Left lobe of liver (tissue), 2 donors: ENCODE data around the gene BCL2L11. TPM values are rescaled to one million over a fixed set of nuclear protein-coding genes. Genes with fewer than 3 reads are reported as not detected.
"Not testable (repeated sequence)": the region's sequence is repeated elsewhere in the genome, so short reads cannot be mapped to it uniquely, and the experiment has no call there.

Experiments used
- ATAC-seq: fragments of 200-7000 bp; cut with Tn5 transposase; one replicate; pipeline ENCODE4 v1.9.1; 2020; ENCODE audit warnings: mild to moderate bottlenecking, moderate library complexity
- DNase-seq: peaks from one replicate; pipeline ENCODE4 v3.0.0-alpha.2; 2020; ENCODE audit warnings: low spot score
- total RNA-seq: library from RNA; stranded (reverse); gene quantifications from one replicate; pipeline ENCODE4 v1.2.1, GENCODE V29; 2021
- donor health status: DM: no; HTN: no; CAD: no; lungs with moderate emphysema.
- donor health status: DM: no; HTN: yes; CAD: no.

BCL2L11 gene, protein sequence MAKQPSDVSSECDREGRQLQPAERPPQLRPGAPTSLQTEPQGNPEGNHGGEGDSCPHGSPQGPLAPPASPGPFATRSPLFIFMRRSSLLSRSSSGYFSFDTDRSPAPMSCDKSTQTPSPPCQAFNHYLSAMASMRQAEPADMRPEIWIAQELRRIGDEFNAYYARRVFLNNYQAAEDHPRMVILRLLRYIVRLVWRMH
- total RNA-seq, result 9.1 TPM

DNA sequence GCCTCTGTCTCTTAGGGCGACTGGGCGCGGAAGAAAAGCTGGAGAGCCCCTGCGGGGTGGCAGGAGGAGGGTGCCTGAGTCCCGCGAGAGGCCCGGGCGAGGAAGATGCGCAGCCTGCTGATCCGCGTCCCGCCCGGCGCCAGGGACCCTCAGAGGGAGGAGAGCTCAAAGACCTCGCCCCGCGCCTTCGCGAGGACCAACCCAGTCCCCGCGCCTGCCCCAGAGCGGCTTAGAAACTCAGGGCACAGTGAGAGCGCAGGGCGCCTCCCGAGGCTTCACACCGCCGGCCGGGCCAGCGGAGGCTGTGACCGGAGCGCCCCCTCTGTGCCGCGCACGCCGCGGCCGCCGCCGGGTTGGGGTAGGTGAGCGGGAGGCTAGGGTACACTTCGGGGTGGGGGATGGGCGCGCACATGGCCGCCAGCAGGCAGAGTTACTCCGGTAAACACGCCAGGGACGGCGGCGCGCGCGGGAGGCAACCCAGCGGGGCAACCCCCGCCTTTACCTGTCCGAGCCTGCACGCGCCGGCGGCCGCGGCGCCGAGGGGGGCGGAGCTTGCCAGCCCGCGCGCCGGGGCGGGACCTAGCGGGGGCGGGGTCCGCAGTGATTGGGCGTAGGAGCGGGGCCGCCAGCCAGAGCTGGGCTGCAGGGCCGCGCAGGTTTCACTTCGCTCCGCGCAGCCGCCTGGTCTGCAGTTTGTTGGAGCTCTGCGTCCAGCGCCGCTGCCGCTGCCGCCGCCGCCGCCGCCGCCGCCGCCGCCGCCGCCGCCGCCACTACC, at the start of gene BCL2L11:
Gene BCL2L11 (plus strand): TSS at position 662 of the 775 bp plus-strand sequence. CDS start 2,832 bp downstream, outside the sequence.
- peak; percentile 98 for DNase-seq
- ATAC-seq, result peak; percentile 72

DNA sequence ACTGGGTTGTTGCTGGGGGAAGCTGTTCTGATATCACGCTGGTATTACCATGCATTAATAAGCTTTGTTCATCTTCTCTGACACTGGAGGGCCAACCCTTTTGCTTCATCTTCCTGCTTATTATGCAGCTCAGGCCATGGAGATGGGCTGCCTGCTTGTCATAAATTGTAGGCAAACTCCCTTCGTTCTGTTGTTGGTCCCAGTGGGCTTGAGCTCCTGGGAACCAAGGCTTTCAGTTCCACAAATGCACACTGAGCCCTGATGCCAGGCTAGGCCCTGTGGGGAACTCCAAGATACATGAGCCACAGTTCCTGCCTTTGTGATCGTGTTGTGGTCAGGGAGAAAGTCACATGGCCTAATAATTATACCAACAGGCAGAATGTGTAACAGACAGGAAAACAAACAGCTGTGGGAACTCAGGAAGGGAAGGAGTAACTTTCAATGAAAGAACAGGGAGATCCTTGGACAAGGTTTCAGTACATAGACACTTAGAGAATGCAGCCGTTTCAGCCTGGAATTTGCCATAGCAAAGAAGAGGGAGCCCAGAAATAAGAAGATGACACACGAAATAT, 49.0 kb upstream of the BCL2L11 start:
- ATAC-seq, result no peak

DNA sequence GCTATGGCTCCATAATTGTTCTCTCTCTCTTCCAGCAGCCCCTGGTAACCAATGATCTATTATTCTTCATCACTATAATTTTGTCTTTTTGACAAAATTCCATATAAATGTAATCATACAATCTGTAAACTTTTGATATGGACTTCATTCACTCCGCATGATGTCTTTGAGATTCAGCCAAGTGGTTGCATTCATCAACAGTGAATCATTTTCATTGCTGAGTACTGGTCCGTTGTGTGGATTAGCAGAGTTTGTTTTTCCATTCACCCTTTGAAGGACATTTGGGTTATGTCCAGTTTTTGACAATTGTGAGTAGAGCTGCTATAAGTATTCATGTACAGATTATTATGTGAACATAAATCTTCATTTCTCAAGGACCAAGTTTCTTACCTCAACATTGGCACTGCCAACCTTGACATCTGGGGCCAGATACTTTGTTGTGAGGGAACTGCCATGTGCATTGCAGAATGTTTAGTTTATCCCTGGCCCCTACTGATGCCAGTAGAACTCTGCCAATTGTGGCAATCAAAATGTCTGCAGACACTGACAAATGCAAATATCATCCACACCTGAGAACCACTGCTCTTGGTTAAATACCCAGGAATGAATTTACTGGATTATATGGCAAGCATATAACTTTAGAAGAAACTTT, 48.4 kb upstream of the BCL2L11 start:
- ATAC-seq, result no peak
- DNase-seq, result no peak

More for the DNA sequence above, 49.0 kb upstream of the BCL2L11 start:
- DNase-seq, result no peak

DNA sequence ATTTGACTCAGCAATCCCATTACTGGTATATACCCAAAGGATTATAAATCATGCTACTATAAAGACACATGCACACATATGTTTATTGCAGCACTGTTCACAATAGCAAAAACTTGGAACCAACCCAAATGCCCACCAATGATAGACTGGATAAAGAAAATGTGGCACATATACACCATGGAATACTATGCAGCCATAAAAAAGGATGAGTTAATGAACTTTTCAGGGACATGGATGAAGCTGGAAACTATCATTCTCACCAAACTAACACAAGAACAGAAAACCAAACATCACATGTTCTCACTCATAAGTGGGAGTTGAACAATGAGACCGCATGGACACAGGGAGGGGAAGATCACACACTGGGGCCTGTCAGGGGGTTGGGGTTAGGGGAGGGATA, 38.1 kb upstream of the BCL2L11 start:
- ATAC-seq, result not testable (repeated sequence)

DNA sequence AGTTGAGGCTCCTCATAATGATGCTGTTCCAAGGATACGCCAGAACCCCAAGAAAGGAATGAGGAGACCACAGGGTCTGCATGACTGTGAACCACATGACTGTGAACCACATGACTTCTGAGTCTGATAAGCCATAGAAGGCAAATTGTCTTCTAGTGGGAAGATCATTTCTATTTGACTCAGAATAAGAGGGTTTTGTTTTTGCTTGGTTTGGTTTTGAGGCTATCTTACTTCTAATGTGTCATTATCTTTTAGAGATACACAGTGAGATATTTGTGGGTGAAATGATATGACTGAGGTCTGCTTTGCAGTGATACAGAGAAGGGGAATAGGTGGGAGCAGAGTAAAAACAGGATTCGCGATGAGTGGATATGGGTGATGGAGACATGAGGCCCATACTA, 28.9 kb upstream of the BCL2L11 start:
- DNase-seq (no peak), ATAC-seq (no peak)

More for the DNA sequence above, 38.1 kb upstream of the BCL2L11 start:
- not testable (repeated sequence) for DNase-seq

DNA sequence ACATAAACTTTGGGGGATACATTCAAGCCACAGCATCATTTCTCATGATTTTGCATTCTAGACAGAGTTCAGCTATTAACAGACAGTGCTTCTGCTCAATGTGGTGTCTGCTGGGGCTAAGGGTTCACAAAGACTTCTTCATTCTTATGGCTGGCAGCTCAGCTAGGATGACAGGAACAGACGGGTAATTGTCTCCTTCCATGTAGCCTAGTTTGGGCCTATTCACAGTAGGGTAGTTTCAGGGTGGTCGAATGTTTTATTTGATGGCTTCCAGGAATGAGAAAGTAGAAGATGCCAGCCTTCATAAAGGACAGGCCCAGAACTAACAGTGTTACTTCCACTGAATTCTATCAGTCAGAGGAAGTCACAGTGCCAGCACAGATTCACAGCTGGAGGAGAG, 26.0 kb upstream of the BCL2L11 start:
- no peak for ATAC-seq
- DNase-seq, result no peak

DNA sequence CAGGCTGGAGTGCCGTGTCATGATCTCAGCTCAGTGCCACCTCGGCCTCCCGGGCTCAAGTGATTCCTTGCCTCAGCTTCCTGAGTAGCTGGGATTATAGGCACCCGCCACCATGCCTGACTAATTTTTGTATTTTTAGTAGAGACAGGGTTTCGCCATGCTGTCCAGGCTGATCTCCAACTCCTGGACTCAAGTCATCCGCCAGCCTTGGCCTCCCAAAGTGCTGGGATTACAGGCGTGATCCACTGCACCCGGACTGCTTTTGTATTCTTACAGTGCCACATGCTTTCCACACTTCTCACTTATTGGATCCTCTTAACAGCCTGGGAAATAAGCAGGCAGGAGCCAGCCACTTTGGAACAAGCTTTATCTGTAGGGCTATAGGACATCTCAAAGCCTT, 25.3 kb upstream of the BCL2L11 start:
- ATAC-seq (no peak), DNase-seq (no peak)

DNA sequence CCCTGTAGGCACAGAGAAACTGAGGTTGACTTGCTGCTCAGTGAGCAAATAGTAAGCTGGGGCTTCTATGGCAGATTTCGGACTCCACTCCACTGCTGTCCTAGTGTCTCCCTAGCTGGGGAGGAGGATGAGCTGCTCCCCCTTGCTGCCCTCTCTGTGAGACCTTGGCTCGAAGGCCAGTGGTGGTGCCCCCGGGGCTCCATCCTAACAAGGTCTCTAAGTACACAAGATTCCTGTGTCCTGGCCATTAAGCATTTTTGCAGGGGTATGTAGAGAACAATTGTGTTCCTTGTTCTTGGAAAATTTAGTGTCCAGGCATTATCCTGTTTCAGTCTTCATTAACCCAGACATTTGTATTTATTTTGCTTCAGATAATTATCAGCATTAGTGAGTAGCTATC, 21.3 kb upstream of the BCL2L11 start:
- ATAC-seq (no peak), DNase-seq (no peak)

DNA sequence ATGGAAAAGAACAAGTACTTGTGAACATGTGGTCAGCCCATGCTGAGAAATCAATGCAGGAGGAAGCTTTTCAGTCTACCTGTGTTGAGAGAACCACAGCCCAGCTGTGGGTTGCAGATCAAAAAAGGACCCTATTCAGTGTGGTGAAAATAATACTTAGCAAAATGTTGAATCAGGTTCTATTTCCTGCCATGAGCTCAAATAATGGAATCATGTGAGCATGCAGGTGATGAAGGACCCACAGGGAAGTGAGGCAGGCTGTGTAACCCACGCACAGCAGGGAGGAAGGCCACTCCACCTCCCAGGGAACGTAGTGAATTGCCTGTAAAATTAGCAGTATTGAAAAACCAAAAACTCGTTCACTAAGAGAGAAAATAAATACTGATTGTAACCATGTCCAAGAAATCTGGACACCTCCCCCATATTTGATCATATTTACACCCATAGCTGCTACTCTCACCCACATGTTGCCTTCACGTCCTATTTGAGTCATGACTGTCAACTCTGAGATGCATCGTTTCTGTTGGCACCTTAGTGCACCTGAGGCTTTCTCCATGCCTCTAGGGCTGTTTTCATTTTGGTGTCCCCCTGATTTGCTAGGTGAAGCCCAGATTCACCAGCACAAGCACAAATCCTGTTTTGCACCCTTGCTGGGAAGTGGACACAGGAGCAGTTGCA, 20.5 kb upstream of the BCL2L11 start:
- no peak for ATAC-seq
- DNase-seq, result no peak

DNA sequence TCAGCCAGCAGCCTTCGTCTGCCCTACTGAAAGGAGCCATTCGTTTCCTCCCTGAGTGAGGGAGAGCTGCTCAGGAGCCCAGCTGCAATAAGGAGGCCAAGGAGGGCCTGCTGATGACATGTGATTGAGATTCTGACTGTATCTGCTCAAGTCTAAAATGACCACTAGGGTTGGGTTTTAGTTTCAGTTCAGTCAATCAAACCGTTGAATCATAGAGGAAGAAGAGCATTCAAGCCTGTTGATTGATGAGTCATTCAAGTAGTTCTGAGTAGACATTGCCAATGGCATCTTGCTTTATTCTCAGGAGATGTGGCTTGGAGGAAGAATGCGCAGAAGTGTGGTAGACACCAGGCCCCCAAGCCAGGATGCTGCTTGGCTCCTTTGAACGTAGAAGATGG, 19.9 kb upstream of the BCL2L11 start:
- DNase-seq (no peak), ATAC-seq (no peak)

DNA sequence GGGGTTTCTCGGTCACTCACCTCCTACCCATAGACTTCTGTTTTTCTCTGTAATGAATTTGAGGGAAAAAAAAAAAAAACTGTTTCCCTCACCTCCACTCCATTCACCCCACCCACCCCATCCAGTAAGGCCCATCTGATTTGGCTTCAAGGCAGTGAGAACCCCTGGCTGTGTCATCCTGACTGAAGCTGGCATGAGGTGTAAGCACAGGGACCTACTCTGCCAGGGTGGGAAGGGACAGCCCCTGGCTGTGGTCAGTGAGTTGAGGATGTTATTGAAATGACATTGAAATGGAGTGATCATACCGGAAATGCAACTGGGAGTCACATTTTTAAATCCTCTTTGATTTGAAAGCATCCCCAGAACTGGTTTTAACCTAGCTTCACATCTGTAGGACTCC, 19.1 kb upstream of the BCL2L11 start:
- no peak for ATAC-seq
- no peak for DNase-seq

DNA sequence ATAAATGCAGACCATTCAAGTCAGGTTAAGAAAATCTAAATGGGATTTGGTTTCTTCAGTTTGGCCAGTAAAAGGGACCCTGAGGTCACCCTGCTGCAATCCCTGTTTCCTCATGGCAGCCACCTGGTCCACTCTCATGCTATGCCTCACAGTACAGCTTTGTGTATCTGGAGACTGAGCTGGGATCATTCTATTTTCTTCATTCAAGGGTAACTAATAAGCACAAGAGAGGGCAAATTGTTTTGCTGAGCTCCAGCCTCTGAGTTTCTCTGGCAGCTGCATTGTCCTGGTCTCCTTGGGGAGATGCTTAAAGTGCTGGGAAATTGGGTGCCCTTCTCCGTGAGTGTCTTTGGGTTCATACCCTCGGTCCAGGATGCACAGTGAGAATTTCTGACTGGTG, 18.5 kb upstream of the BCL2L11 start:
- ATAC-seq (no peak), DNase-seq (no peak)

DNA sequence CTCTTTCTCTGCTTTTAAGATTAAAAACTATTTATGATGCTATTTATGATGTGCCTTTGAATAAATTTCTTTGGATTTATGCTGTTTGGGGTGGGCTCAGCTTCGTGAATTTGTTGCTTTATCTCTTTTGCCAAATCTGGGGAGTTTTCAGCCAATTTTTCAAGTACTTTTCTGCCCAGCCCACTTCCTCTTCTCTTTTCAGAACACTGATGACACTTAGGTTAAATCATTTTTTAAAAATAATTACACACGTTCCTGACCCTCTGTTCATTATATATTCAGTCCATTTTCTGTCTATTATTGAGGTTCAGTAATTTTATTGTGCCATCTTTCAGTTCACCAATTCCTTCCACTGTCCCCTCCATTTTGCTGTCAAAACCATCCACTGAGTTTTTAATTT, 14.8 kb upstream of the BCL2L11 start:
- ATAC-seq (no peak), DNase-seq (no peak)

DNA sequence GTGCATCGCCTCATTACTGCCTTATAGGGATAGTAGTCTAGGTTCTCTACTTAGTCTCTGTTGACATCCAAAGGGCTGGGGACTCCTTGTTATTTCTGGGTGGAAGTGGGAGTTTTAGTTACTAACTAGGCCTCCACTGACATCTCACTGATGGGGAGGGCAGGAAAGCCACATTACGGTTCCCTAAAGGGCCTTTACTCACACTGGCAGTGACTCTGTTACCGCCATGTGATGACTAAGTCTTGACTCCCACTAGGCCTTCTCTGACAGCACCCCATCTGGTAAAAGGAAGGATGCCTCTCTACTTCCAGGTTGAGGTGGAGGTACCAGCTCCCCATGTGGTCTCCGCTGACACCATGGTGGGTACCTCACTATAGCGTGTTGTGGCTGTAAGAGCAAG, 14.0 kb upstream of the BCL2L11 start:
- DNase-seq (no peak), ATAC-seq (no peak)

DNA sequence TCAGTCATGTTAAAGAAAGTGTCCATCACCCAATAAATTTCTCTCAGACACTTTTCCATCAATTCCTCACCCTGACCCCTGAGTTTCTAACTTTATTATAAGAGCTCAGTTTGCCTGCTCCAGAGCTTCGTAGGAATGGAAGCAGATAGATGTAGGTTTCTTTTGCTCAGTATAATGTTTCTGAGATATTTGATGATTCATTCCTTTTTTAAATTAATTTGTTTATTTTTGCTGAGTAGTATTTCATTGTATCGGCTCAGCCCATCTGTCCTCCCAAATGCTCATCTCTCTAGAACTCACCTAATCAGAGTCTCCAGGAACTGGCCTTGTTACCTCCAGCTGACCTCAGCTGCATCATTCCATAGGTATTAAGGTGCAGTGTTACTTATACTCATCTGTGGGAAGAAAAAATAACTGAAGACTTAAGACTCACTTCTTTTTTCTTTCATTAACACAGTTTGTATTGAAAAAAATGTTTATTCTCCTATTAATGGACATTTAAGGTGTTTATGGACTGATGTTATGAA, 11.9 kb upstream of the BCL2L11 start:
- ATAC-seq (no peak), DNase-seq (no peak)

DNA sequence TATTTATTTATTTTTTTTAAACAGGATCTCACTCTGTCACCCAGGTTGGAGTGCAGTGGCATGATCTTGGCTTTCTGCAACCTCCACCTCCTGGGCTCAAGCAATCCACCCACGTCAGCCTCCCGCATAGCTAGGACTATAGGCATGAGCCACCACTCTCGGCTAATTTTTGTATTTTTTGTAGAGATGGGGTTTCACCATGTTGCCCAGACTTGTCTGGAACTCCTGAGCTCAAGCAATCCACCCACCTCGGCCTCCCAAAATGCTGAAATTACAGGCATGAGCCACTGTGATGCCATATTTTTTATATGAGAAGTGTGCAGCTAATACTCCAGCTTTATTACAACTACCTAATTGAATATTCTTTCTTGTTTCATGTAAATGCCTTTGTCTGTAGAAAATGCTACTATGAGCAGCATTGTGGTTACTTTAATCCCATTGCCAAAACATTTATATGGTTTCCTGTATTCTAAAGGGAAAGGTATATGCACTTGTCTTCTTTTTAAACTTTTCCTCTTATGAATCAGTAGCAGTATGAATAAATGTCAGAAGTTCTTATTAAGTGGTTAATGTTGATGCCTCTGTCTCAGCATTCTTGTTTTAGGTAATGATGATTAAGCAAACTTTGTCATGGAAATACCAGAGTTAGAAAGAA, 9.5 kb upstream of the BCL2L11 start:
- no peak for DNase-seq
- no peak for ATAC-seq

DNA sequence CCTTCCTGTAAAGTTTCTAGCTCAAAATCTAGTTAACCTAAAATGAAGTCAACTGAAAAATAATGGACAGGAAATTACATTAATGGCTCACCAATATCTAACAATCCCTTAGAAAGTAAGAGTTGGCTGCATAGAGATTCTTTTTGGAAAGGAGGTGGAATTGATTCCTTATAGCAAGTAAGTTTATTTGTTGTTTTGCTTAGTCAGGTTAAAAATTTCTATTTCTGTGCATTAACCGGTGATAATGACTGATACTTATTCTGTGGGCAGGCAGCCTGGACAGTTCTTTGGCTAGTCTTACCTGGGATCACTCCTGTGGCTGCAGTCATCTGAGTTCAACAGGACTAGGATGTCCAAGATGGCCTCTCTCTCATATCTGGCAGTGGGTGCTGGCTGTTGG, 6.9 kb upstream of the BCL2L11 start:
- ATAC-seq, result no peak
- DNase-seq, result no peak

DNA sequence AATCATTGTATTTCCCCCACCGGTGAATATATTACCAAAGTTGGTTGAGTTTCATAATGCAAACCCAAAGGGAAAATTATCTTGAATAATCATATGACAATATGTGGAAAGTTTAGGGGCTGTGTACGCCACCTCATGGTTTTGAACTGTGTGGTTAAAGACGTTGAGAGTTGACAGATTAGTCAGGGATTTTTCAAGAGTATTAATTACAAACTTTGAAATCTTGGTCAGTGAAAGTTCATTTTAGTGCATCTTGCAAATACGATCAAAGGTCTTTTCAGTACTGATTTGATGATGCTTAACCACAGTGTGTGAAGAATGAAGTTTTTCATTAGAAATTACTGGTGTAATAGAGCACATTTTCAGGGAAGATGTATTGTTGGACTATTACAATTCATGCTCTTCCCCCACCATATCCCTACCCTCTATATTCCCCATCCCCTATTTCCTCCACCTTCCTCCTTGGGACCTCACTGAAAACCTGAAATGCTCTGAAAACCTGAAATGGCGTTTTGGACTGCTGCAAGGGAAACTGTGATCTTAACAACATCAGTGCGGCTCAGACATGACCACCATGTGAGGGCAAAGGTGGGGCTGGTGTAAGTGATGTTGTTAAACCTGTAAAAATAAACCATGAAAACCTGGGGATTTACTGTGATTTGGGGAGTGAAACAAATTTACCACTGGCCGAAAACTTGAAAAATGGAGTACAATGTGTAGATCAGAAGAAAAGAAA, 4.5 kb upstream of the BCL2L11 start:
- no peak for ATAC-seq

DNA sequence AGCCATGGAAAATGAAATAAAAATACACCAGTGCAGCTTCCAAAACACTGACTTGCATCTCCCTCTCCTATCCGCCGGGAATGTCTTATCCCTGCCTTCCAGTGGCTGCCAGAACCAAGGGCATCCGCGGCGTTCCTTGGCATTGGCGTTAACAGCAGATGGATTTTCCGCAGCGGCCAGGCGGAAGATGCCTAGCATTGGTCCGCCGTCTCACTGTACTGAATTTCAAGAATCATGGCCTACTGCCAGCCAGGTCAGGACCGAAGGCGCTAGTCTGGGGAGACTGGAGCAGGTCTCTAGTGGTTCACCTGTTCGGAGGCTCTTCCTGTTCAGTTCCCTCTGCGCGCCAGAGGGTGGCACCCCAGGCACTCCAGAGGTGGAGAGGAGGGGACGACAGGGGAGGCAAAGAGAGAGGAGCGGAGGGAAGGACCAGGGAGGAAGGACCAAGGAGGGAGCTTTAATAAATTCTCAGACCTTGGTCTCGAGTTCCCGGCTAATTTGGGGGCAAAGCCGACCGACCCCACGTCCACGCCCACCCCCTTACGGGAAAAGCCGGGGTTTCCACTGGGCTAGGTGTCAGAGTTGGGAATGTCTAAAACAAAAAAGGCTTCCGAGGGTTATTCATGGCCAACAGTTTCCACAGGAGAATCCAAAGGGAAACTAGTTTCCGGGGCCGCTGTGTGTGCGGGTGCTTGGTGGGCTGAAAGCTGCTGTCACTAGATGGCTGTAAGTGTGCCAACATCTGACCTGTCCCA, 3.7 kb upstream of the BCL2L11 start:
- ATAC-seq (peak; percentile 63), DNase-seq (peak; percentile 80)

More for the DNA sequence above, 4.5 kb upstream of the BCL2L11 start:
- no peak for DNase-seq
